IMR-90 (cell line): ENCODE data around the gene MSANTD7. TPM values are rescaled to one million over a fixed set of nuclear protein-coding genes. Genes with fewer than 3 reads are reported as not detected.

Experiments used
- ATAC-seq: fragments of 200-7000 bp; cut with Tn5 transposase; 2 replicates; pipeline ENCODE4 v1.9.1; 2020; ENCODE audit warnings: low read depth, mild to moderate bottlenecking, moderate library complexity
- BruUV-seq: library from RNA; stranded (reverse); fragments of 400-500 nt; replicated peaks from 2 replicates; lab custom pipeline; 2021; lab: Mats Ljungman, UMichigan
- CTCF ChIA-PET: fragments of 300-600 bp; formaldehyde crosslinking; extraction: SDS; loops from one replicate; lab custom pipeline; 2021; ENCODE audit warnings: antibody characterized with exemption; lab: Yijun Ruan, JAX
- POLR2A ChIA-PET: fragments of 300-600 bp; sonication (Branson Sonifier 250); formaldehyde crosslinking; loops from one replicate; lab custom pipeline; 2022; ENCODE audit warnings: antibody characterized with exemption; ENCODE audit not compliant: unreplicated experiment; lab: Charles Lee
- DNase-seq: peaks from one replicate; pipeline ENCODE4 v3.0.0; 2013
- H2AFZ ChIP-seq: replicated peaks from 2 replicates; pipeline ENCODE3; 2013; ENCODE audit warnings: low read length, mild to moderate bottlenecking; ENCODE audit not compliant: poor library complexity
- H2AK5ac ChIP-seq: 2 replicates; pipeline ENCODE4 v1.6.1; 2013; ENCODE audit warnings: low read depth, low read length, inconsistent platforms
- H2AK9ac ChIP-seq: replicated peaks from 2 replicates; pipeline ENCODE3; 2013; ENCODE audit warnings: mild to moderate bottlenecking, low read depth, low read length, moderate library complexity; ENCODE audit not compliant: poor library complexity
- H2BK120ac ChIP-seq: 2 replicates; pipeline ENCODE4 v1.6.1; 2013; ENCODE audit warnings: low read depth, low read length, inconsistent platforms
- H2BK15ac ChIP-seq: 3 replicates; pipeline ENCODE4 v1.6.1; 2013; ENCODE audit warnings: low read depth, low read length, inconsistent platforms
- H2BK20ac ChIP-seq: 2 replicates; pipeline ENCODE4 v1.6.1; 2013; ENCODE audit warnings: low read depth, mild to moderate bottlenecking, inconsistent platforms, low read length, moderate library complexity
- H2BK5ac ChIP-seq: 2 replicates; pipeline ENCODE4 v1.6.1; 2013; ENCODE audit warnings: mild to moderate bottlenecking, low read depth, low read length, inconsistent platforms; ENCODE audit not compliant: poor library complexity, severe bottlenecking
- H3K14ac ChIP-seq: replicated peaks from 2 replicates; pipeline ENCODE4 v1.6.1; 2013; ENCODE audit warnings: low read depth, low read length, inconsistent platforms
- H3K18ac ChIP-seq: 2 replicates; pipeline ENCODE4 v1.6.1; 2013; ENCODE audit warnings: low read depth, low read length, control low read depth
- H3K23ac ChIP-seq: 2 replicates; pipeline ENCODE4 v1.6.1; 2013; ENCODE audit warnings: low read depth, low read length, inconsistent platforms
- H3K27ac ChIP-seq: 2 replicates; pipeline ENCODE4 v1.5.1; 2013; ENCODE audit warnings: mild to moderate bottlenecking, control low read depth, low read length; ENCODE audit not compliant: insufficient read depth
- H3K27me3 ChIP-seq: 2 replicates; pipeline ENCODE4 v1.6.1; 2013; ENCODE audit warnings: low read length; ENCODE audit not compliant: control insufficient read depth, insufficient read depth
- H3K36me3 ChIP-seq: 2 replicates; pipeline ENCODE4 v1.6.1; 2013; ENCODE audit warnings: low read length, mixed read lengths; ENCODE audit not compliant: control insufficient read depth, insufficient read depth
- H3K4ac ChIP-seq: 2 replicates; pipeline ENCODE4 v1.6.1; 2013; ENCODE audit warnings: low read depth, low read length, inconsistent platforms
- H3K4me1 ChIP-seq: 2 replicates; pipeline ENCODE4 v1.6.1; 2013; ENCODE audit warnings: low read length, mixed read lengths; ENCODE audit not compliant: control insufficient read depth, insufficient read depth
- H3K4me2 ChIP-seq: 2 replicates; pipeline ENCODE4 v1.6.1; 2013; ENCODE audit warnings: low read depth, mild to moderate bottlenecking, control low read depth, low read length, moderate library complexity
- H3K4me3 ChIP-seq: 2 replicates; pipeline ENCODE4 v1.5.1; 2013; ENCODE audit warnings: low read depth, mild to moderate bottlenecking, control low read depth, low read length, moderate library complexity; ENCODE audit not compliant: insufficient read depth
- H3K56ac ChIP-seq: 2 replicates; pipeline ENCODE4 v1.6.1; 2013; ENCODE audit warnings: low read length, inconsistent platforms; ENCODE audit not compliant: insufficient read depth; ENCODE audit errors: extremely low read depth
- H3K79me1 ChIP-seq, 2 experiments: 2 replicates each; pipeline ENCODE4 v1.6.1; 2013; ENCODE audit warnings: low read length in 2 of 2, inconsistent platforms in 1 of 2, low read depth in 1 of 2
- H3K9ac ChIP-seq: 2 replicates; pipeline ENCODE4 v1.6.1; 2013; ENCODE audit warnings: low read depth, low read length, control low read depth
- H3K9me1 ChIP-seq: 2 replicates; pipeline ENCODE4 v1.6.1; 2013; ENCODE audit warnings: low read length, inconsistent platforms; ENCODE audit not compliant: insufficient read depth
- H3K9me3 ChIP-seq: 2 replicates; pipeline ENCODE4 v1.6.1; 2013; ENCODE audit warnings: low read length; ENCODE audit not compliant: control insufficient read depth, insufficient read depth
- H4K20me1 ChIP-seq: 2 replicates; pipeline ENCODE4 v1.6.1; 2013; ENCODE audit warnings: low read length, inconsistent platforms; ENCODE audit not compliant: insufficient read depth
- H4K5ac ChIP-seq: 2 replicates; pipeline ENCODE4 v1.6.1; 2013; ENCODE audit warnings: mild to moderate bottlenecking, low read depth, low read length, control low read depth
- H4K8ac ChIP-seq, 2 experiments: 2 replicates each; pipeline ENCODE4 v1.6.1; 2013; ENCODE audit warnings: low read depth in 2 of 2, low read length in 2 of 2, control low read depth in 1 of 2, inconsistent platforms in 1 of 2
- H4K91ac ChIP-seq: 2 replicates; pipeline ENCODE4 v1.6.1; 2013; ENCODE audit warnings: low read depth, low read length, inconsistent platforms; ENCODE audit not compliant: insufficient read depth
- RFX5 ChIP-seq: IDR thresholded peaks from 2 replicates; pipeline ENCODE4 v1.8.0; 2012; ENCODE audit warnings: low read depth, mild to moderate bottlenecking, low read length, moderate library complexity
- WGBS, 2 experiments: methylation state at CpG; one replicate each; pipeline versions ENCODE4 v1.1.5 to v1.1.7; 2013; ENCODE audit warnings: missing lambda C conversion rate in 2 of 2; ENCODE audit not compliant: insufficient read length in 1 of 2; ENCODE audit errors: extremely low coverage in 2 of 2; 5-methylcytosine and 5-hydroxymethylcytosine counted together
- dilution Hi-C: fragments of 300-500 bp; cut with HindIII; formaldehyde crosslinking; loops from one replicate; pipeline ENCODE4 v1.14.3; 2018; ENCODE audit warnings: low sequenced_read_pairs; ENCODE audit not compliant: unreplicated experiment
- in situ Hi-C: fragments of 300-500 bp; cut with MboI; formaldehyde crosslinking; loops from 3 replicates; pipeline ENCODE4 v1.14.3; 2019; ENCODE audit warnings: low sequenced_read_pairs, inconsistent platforms, mixed read lengths
- intact Hi-C: fragments of 100-400 bp; cut with micrococcal nuclease; formaldehyde crosslinking; loops from 2 replicates; pipeline ENCODE4 v1.10.0; 2022
- polyA plus RNA-seq, 3 experiments: library from polyadenylated mRNA; depleted of rRNA; stranded (reverse); fragments of >200 nt; gene quantifications; 2 replicates each; pipeline ENCODE4 v1.2.3, GENCODE V29; 2012; ENCODE audit warnings: low replicate concordance in 1 of 3
- total RNA-seq: library from RNA; depleted of rRNA; stranded (reverse); fragments of >200 nt; gene quantifications from 2 replicates; pipeline ENCODE4 v1.2.3, GENCODE V29; 2012
- TF ChIP-seq, protein P1 (sequence below): conservative IDR thresholded peaks from 2 replicates; pipeline ENCODE4 v1.5.1; 2012; ENCODE audit warnings: mild to moderate bottlenecking, low read depth, low read length, improper control_type of control experiment

The MSANTD7 gene
- total and polyA plus RNA-seq, 2 of the 4 experiments (the other 2 are of a cell fraction), result 4.7 to 16.0 TPM

DNA sequence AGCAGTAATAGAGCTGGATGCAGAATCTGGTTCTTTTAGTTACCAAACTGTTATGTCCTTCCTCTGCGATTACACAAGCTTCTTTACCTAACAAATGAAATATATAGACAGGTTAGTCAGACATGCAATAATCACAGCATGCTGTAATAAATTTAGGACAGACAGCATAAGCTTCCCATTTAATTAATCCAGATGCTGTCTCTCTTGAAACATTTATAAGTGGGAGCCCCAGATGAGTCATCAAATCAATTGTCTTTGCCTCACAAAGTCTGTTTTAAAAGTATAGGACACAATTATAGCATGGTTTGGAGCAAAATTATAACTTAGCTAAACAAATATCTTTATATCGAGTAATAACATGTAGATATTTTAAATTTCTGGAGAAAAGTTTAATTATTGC lies 1.9 kb upstream of the MSANTD7 start:
- in situ Hi-C loops, result no loop called here
- no peak overlapping the region for H2BK20ac ChIP-seq
- H3K18ac ChIP-seq, result no peak overlapping the region
- H3K79me1 ChIP-seq, result peaks cover 13 to 22% of the 10 kb centered on the region in 2 experiments
- H4K91ac ChIP-seq, result no peak overlapping the region
- no peak overlapping the region for H2AK9ac ChIP-seq
- no TSS peak for BruUV-seq
- WGBS, 2 experiments, result no CpG with 5 or more reads among the region's 2 CpGs
- no peak overlapping the region for H3K9ac ChIP-seq
- ChIA-PET POLR2A (no interaction called here), CTCF (interaction anchor here (0.5 to 2.7 kb wide), 3 partner anchors 9 to 1042 kb away, joined by 3 to 9 read pairs (median 5); no protein-coding TSS in a partner anchor)
- intact Hi-C loops, result loop anchor here (5.0 to 10.0 kb wide), 2 partner anchors 234 to 269 kb away; no protein-coding TSS in a partner anchor
- H2BK15ac ChIP-seq, result no peak overlapping the region
- peaks cover 1% of the 10 kb centered on the region; the same call in 1 of the 2 replicates for H3K4me1 ChIP-seq
- H4K5ac ChIP-seq, result no peak overlapping the region
- TF ChIP-seq, protein P1, sequence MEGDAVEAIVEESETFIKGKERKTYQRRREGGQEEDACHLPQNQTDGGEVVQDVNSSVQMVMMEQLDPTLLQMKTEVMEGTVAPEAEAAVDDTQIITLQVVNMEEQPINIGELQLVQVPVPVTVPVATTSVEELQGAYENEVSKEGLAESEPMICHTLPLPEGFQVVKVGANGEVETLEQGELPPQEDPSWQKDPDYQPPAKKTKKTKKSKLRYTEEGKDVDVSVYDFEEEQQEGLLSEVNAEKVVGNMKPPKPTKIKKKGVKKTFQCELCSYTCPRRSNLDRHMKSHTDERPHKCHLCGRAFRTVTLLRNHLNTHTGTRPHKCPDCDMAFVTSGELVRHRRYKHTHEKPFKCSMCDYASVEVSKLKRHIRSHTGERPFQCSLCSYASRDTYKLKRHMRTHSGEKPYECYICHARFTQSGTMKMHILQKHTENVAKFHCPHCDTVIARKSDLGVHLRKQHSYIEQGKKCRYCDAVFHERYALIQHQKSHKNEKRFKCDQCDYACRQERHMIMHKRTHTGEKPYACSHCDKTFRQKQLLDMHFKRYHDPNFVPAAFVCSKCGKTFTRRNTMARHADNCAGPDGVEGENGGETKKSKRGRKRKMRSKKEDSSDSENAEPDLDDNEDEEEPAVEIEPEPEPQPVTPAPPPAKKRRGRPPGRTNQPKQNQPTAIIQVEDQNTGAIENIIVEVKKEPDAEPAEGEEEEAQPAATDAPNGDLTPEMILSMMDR, result no peak
- no peak for TF ChIP-seq RFX5
- H3K4ac ChIP-seq, result no peak overlapping the region
- ATAC-seq (no peak), DNase-seq (no peak)
- H3K9me3 ChIP-seq, result no peaks in the 10 kb centered on the region
- H3K4me3 ChIP-seq, result no peak overlapping the region
- no peak overlapping the region for H2AFZ ChIP-seq
- peaks cover 3% of the 10 kb centered on the region for H3K9me1 ChIP-seq
- no peaks in the 10 kb centered on the region for H3K27me3 ChIP-seq
- no peak overlapping the region for H2BK120ac ChIP-seq
- H2AK5ac ChIP-seq, result no peak overlapping the region
- dilution Hi-C loops, result no loop called here
- no peak overlapping the region for H3K14ac ChIP-seq
- no peak overlapping the region for H3K56ac ChIP-seq
- H4K8ac ChIP-seq, result no peak overlapping the region
- H4K20me1 ChIP-seq, result peaks cover 4% of the 10 kb centered on the region
- no peaks in the 10 kb centered on the region for H3K36me3 ChIP-seq
- H3K27ac ChIP-seq, result no peak overlapping the region
- H2BK5ac ChIP-seq, result no peak overlapping the region
- no peak overlapping the region for H3K23ac ChIP-seq
- H3K4me2 ChIP-seq, result no peak overlapping the region
